SK-N-SH (cell line): ENCODE results near the gene FBXO2.

Experiments used
- CHD2 ChIP-seq: fragments of 150-350 bp; IDR thresholded peaks from 2 replicates; pipeline ENCODE4 v1.6.1; 2018; ENCODE audit warnings: low read length; ENCODE audit not compliant: partially characterized antibody
- CTCF ChIP-seq: fragments of 200-600 bp; sonication (generic); IDR thresholded peaks from 2 replicates; pipeline ENCODE4 v1.6.1; 2017; ENCODE audit warnings: antibody characterized with exemption, mild to moderate bottlenecking, moderate library complexity
- EP300 ChIP-seq, 2 experiments: IDR thresholded peaks; 2 replicates each; pipeline versions ENCODE4 v1.4.0 to v1.6.1; 2012; ENCODE audit warnings: borderline replicate concordance in 1 of 2, low read depth in 1 of 2, low read length in 1 of 2
- EZH2phosphoT487 ChIP-seq: fragments of 200-600 bp; sonication (generic); IDR thresholded peaks from 2 replicates; pipeline ENCODE4 v1.6.1; 2017; ENCODE audit warnings: low read depth, mixed run types, mild to moderate bottlenecking, antibody characterized with exemption, moderate library complexity, borderline replicate concordance
- IRF3 ChIP-seq: fragments of 150-350 bp; IDR thresholded peaks from 2 replicates; pipeline ENCODE4 v1.6.1; 2016; ENCODE audit warnings: mild to moderate bottlenecking, low read depth, low read length
- JUND ChIP-seq: IDR thresholded peaks from 2 replicates; pipeline ENCODE4 v1.4.0; 2012
- POLR2AphosphoS5 ChIP-seq: IDR thresholded peaks from 2 replicates; pipeline ENCODE4 v1.6.1; 2012; ENCODE audit warnings: low read depth, low read length
- RAD21 ChIP-seq: IDR thresholded peaks from 2 replicates; pipeline ENCODE4 v1.6.1; 2012; ENCODE audit warnings: mild to moderate bottlenecking, low read length
- RXRA ChIP-seq: IDR thresholded peaks from 2 replicates; pipeline ENCODE4 v1.4.0; 2012; ENCODE audit warnings: low read depth, mild to moderate bottlenecking, borderline replicate concordance
- SIN3A ChIP-seq: IDR thresholded peaks from 2 replicates; pipeline ENCODE4 v1.6.1; 2012; ENCODE audit warnings: low read depth, mild to moderate bottlenecking, low read length, moderate library complexity, borderline replicate concordance
- SMC3 ChIP-seq: IDR thresholded peaks from 2 replicates; pipeline ENCODE4 v1.6.1; 2012; ENCODE audit warnings: low read depth, low read length, improper control_type of control experiment
- ZBTB33 ChIP-seq: IDR thresholded peaks from 2 replicates; pipeline ENCODE4 v1.4.0; 2012; ENCODE audit warnings: low read depth, borderline replicate concordance
- TF ChIP-seq, protein P1 (sequence below): fragments of 150-350 bp; IDR thresholded peaks from 2 replicates; pipeline ENCODE4 v1.6.1; 2017; ENCODE audit warnings: antibody characterized with exemption, low read length, low read depth, borderline replicate concordance

DNA sequence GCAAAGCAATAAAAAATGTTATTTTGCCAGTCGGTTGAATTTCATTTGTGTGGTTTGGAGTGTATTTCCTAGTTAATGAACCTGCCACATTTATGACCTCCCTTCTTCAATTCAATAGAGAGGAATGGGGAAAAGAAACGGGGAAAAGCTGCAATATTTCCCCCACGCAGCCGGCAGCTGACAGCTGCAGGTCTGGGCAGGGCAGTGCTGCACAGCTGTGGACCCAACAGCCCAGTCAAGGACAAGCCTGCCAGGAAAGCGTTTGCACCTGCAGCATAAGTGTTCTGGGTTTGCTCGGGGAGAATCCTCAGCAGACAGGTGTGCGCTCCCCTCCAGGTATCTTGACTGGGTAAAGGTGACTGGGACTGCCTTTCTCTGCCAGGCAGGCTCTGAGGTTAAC, 53.4 kb downstream of the FBXO2 start:
- TF ChIP-seq CTCF, result no peak
- TF ChIP-seq RAD21, result no peak
- TF ChIP-seq SMC3, result no peak
- TF ChIP-seq SIN3A, result no peak
- no peak for TF ChIP-seq ZBTB33
- no peak for TF ChIP-seq EP300 (IDR thresholded peaks at IDR 0.05; ENCODE audit: borderline replicate concordance in 1 of 2, low read depth in 1 of 2, low read length in 1 of 2)
- no peak for TF ChIP-seq IRF3
- TF ChIP-seq RXRA, result no peak
- TF ChIP-seq EZH2phosphoT487, result no peak
- TF ChIP-seq POLR2AphosphoS5, result no peak
- TF ChIP-seq JUND, result no peak
- TF ChIP-seq CHD2, result no peak
- TF ChIP-seq, protein P1, sequence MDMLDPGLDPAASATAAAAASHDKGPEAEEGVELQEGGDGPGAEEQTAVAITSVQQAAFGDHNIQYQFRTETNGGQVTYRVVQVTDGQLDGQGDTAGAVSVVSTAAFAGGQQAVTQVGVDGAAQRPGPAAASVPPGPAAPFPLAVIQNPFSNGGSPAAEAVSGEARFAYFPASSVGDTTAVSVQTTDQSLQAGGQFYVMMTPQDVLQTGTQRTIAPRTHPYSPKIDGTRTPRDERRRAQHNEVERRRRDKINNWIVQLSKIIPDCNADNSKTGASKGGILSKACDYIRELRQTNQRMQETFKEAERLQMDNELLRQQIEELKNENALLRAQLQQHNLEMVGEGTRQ, result no peak
